Esophagus muscularis mucosa (tissue), 4 donors: ENCODE data around the gene NAV2. TPM values are rescaled to one million over a fixed set of nuclear protein-coding genes. Genes with fewer than 3 reads are reported as not detected.

Experiments used
- DNase-seq: peaks from one replicate; pipeline ENCODE4 v3.0.0-alpha.2; 2017; ENCODE audit errors: extremely low spot score
- H3K27ac ChIP-seq, 4 donors: fragments of 200-600 bp; sonication (generic); replicated peaks in 1 of 4; 1 replicate in 3 of 4; 2 replicates in 1 of 4; pipeline ENCODE4 v1.5.1; 2016 to 2019; ENCODE audit warnings: mild to moderate bottlenecking in 1 of 4
- H3K27me3 ChIP-seq, 4 donors: fragments of 200-600 bp; sonication (generic); one replicate each; pipeline versions ENCODE4 v1.5.1 to v1.6.0; 2016 to 2019
- H3K36me3 ChIP-seq, 4 donors: fragments of 200-600 bp; sonication (generic); one replicate each; pipeline ENCODE4 v1.5.1; 2016 to 2019
- H3K4me1 ChIP-seq, 4 donors: fragments of 200-600 bp; sonication (generic); one replicate each; pipeline ENCODE4 v1.5.1; 2016 to 2019
- H3K4me3 ChIP-seq, 4 donors: fragments of 200-600 bp; sonication (generic); 1 replicate in 2 of 4; 2 replicates in 2 of 4; pipeline ENCODE4 v1.5.1; 2016 to 2019; ENCODE audit warnings: mild to moderate bottlenecking in 4 of 4, moderate library complexity in 1 of 4
- H3K9me3 ChIP-seq, 4 donors: fragments of 200-600 bp; sonication (generic); 1 replicate in 3 of 4; 2 replicates in 1 of 4; pipeline ENCODE4 v1.5.1; 2016 to 2019
- CTCF ChIP-seq, 3 experiments: fragments of 200-600 bp in 2 of 3; fragments of 450-650 bp in 1 of 3; sonication (generic) in 2 of 3; IDR thresholded peaks; one replicate each; pipeline ENCODE4 v1.5.1; 2017 to 2019; ENCODE audit warnings: antibody characterized with exemption in 3 of 3, mild to moderate bottlenecking in 2 of 3, moderate library complexity in 1 of 3
- EP300 ChIP-seq: sonication (generic); formaldehyde crosslinking; IDR thresholded peaks from one replicate; pipeline ENCODE4 v1.6.1; 2017; ENCODE audit warnings: antibody characterized with exemption
- POLR2A ChIP-seq: fragments of 450-650 bp; IDR thresholded peaks from one replicate; pipeline ENCODE4 v1.6.1; 2017; ENCODE audit warnings: antibody characterized with exemption, moderate library complexity, mild to moderate bottlenecking, low read depth
- POLR2AphosphoS5 ChIP-seq, 2 donors: sonication (generic); formaldehyde crosslinking; IDR thresholded peaks; one replicate each; pipeline ENCODE4 v1.6.1; 2017; ENCODE audit warnings: antibody characterized with exemption in 2 of 2
- WGBS: methylation state at CpG from one replicate; pipeline ENCODE4 v1.1.5; 2018; 5-methylcytosine and 5-hydroxymethylcytosine counted together
- intact Hi-C: fragments of 100-400 bp; cut with DNase I; formaldehyde crosslinking; loops from one replicate; pipeline ENCODE4 v1.15.1; 2023
- total RNA-seq, 4 donors: library from RNA; depleted of rRNA; stranded (reverse); fragments of >200 nt; gene quantifications; one replicate each; pipeline versions ENCODE4 v1.1.0 to v1.2.1, GENCODE V29; 2016

Gene NAV2
- total RNA-seq, 4 donors from 2014 or later, result 21.9 to 57.0 (median 37.5) TPM

- peak overlapping the region in 3 of 4 donors; percentile 33 to 41 (median 40) for H3K27ac ChIP-seq
- intact Hi-C loops, result loop anchor here (5.0 kb wide), 2 partner anchors 103 to 158 kb away; no protein-coding TSS in a partner anchor
- H3K9me3 ChIP-seq, result no peaks in the 10 kb centered on the region
- peaks cover 10 to 31% (median 20%) of the 10 kb centered on the region in 4 donors for H3K36me3 ChIP-seq
- H3K4me1 ChIP-seq, result peaks cover 32 to 41% (median 36%) of the 10 kb centered on the region in 4 donors
- no peak for TF ChIP-seq POLR2AphosphoS5 (IDR thresholded peaks at IDR 0.05)
- no peak for TF ChIP-seq POLR2A
- TF ChIP-seq EP300, result no peak
- TF ChIP-seq CTCF (IDR thresholded peaks at IDR 0.05), result peak; percentile 32 to 46 (median 37)
- 48% methylated on average over 2 of the region's 2 CpGs for WGBS
- no peak overlapping the region for H3K4me3 ChIP-seq
- DNase-seq, result no peak
- no peaks in the 10 kb centered on the region for H3K27me3 ChIP-seq
Observed at GRCh38 chr11:19953909-19954308, 241.3 kb downstream of the NAV2 start.

GRCh38 chr11:19954899-19955298, 242.3 kb downstream of the NAV2 start:
- intact Hi-C loops, result loop anchor here (5.0 kb wide), 2 partner anchors 102 to 157 kb away; no protein-coding TSS in a partner anchor
- Histone ChIP-seq H3K9me3 (no peaks in the 10 kb centered on the region), H3K4me1 (peaks cover 37 to 50% (median 43%) of the 10 kb centered on the region in 4 donors), H3K36me3 (peaks cover 0 to 21% (median 10%) of the 10 kb centered on the region in 4 donors), H3K27ac (no peak overlapping the region), H3K27me3 (no peaks in the 10 kb centered on the region), H3K4me3 (no peak overlapping the region)
- TF ChIP-seq CTCF (IDR thresholded peaks at IDR 0.05), result no peak
- no peak for TF ChIP-seq POLR2A
- TF ChIP-seq EP300, result no peak
- TF ChIP-seq POLR2AphosphoS5 (IDR thresholded peaks at IDR 0.05), result no peak
- no peak for DNase-seq

- H3K4me1 ChIP-seq, result peaks cover 37 to 50% (median 45%) of the 10 kb centered on the region in 4 donors
- no peak for DNase-seq
- no peaks in the 10 kb centered on the region for H3K9me3 ChIP-seq
- no peak overlapping the region for H3K4me3 ChIP-seq
- intact Hi-C loops, result no loop called here
- H3K27me3 ChIP-seq, result no peaks in the 10 kb centered on the region
- H3K36me3 ChIP-seq, result peaks cover 0 to 13% (median 6%) of the 10 kb centered on the region in 4 donors
- TF ChIP-seq POLR2AphosphoS5 (IDR thresholded peaks at IDR 0.05) (no peak), CTCF (IDR thresholded peaks at IDR 0.05) (no peak), EP300 (no peak), POLR2A (no peak)
- WGBS, result 62% methylated on average over 7 of the region's 7 CpGs
- H3K27ac ChIP-seq, result no peak overlapping the region
Observed at GRCh38 chr11:19955660-19956059, 243.0 kb downstream of the NAV2 start.

GRCh38 chr11:19956228-19956627, 243.6 kb downstream of the NAV2 start:
- H3K9me3 ChIP-seq, result no peaks in the 10 kb centered on the region
- TF ChIP-seq POLR2AphosphoS5 (IDR thresholded peaks at IDR 0.05) (no peak), EP300 (no peak), CTCF (IDR thresholded peaks at IDR 0.05) (no peak), POLR2A (no peak)
- H3K4me1 ChIP-seq, result peaks cover 37 to 55% (median 45%) of the 10 kb centered on the region in 4 donors
- H3K36me3 ChIP-seq, result peaks cover 0 to 11% (median 4%) of the 10 kb centered on the region in 4 donors
- DNase-seq, result no peak
- intact Hi-C loops, result no loop called here
- no peak overlapping the region for H3K27ac ChIP-seq
- 70% methylated on average over 4 of the region's 4 CpGs for WGBS
- H3K27me3 ChIP-seq, result no peaks in the 10 kb centered on the region
- no peak overlapping the region for H3K4me3 ChIP-seq
